ENCODE data around the gene ZNF397.

ZNF397 gene

GRCh38 chr18:35290094-35290735 lies 49.4 kb downstream of the ZNF397 start, which contains the start of gene ZSCAN30:
Gene ZSCAN30, minus strand, starts transcription at chr18:35290229. Its CDS starts 25,877 bp downstream, at chr18:35264352.
- peak; percentile 91 to 94 for DNase-seq (ENCODE audit: low read depth in 2 of 2)

- no peak for DNase-seq (ENCODE audit: low read depth in 2 of 2)
Measured at GRCh38 chr18:35291166-35291565, 50.3 kb downstream of the ZNF397 start.

GRCh38 chr18:35296060-35296459 lies 55.2 kb downstream of the ZNF397 start:
- no peak for DNase-seq (ENCODE audit: low read depth in 2 of 2)

GRCh38 chr18:35303610-35304009 lies 62.8 kb downstream of the ZNF397 start:
- no peak for DNase-seq (ENCODE audit: low read depth in 2 of 2)

GRCh38 chr18:35306588-35307250 lies 65.9 kb downstream of the ZNF397 start:
- DNase-seq (ENCODE audit: low read depth in 2 of 2), result no peak
